Osteocyte (in vitro differentiated cells): Measurements from ENCODE around the gene BTRC. TPM values are rescaled to one million over a fixed set of nuclear protein-coding genes. Genes with fewer than 3 reads are reported as not detected.

Experiments used
- DNase-seq: peaks from one replicate; pipeline ENCODE4 v3.0.0; 2021; ENCODE audit warnings: mixed read lengths; ENCODE audit not compliant: unreplicated experiment; ENCODE audit errors: extremely low spot score
- H3K27ac Mint-ChIP-seq: one replicate; pipeline ENCODE4 v1.8.0; 2021; ENCODE audit warnings: mild to moderate bottlenecking, mixed read lengths; ENCODE audit not compliant: unreplicated experiment
- H3K27me3 Mint-ChIP-seq: one replicate; pipeline ENCODE4 v1.8.0; 2021; ENCODE audit warnings: mixed read lengths; ENCODE audit not compliant: unreplicated experiment
- H3K36me3 Mint-ChIP-seq: one replicate; pipeline ENCODE4 v1.8.0; 2021; ENCODE audit warnings: mixed read lengths; ENCODE audit not compliant: unreplicated experiment
- H3K4me1 Mint-ChIP-seq: one replicate; pipeline ENCODE4 v1.8.0; 2021; ENCODE audit warnings: mixed read lengths; ENCODE audit not compliant: unreplicated experiment
- H3K4me3 Mint-ChIP-seq: one replicate; pipeline ENCODE4 v1.8.0; 2021; ENCODE audit warnings: mild to moderate bottlenecking, moderate library complexity, mixed read lengths; ENCODE audit not compliant: unreplicated experiment
- H3K9me3 Mint-ChIP-seq: one replicate; pipeline ENCODE4 v1.8.0; 2021; ENCODE audit warnings: mixed read lengths; ENCODE audit not compliant: unreplicated experiment
- total RNA-seq: library from RNA; stranded (reverse); gene quantifications from 2 replicates; pipeline ENCODE4 v1.2.1, GENCODE V29; 2021
- TF ChIP-seq, protein P1 (sequence below): fragments of 200-600 bp; sonication (generic); IDR thresholded peaks from 2 replicates; pipeline ENCODE4 v1.5.0; 2021; ENCODE audit warnings: antibody characterized with exemption, mild to moderate bottlenecking, moderate library complexity

BTRC gene
- total RNA-seq, 1 donor from 2014 or later, result 28.9 TPM

DNA sequence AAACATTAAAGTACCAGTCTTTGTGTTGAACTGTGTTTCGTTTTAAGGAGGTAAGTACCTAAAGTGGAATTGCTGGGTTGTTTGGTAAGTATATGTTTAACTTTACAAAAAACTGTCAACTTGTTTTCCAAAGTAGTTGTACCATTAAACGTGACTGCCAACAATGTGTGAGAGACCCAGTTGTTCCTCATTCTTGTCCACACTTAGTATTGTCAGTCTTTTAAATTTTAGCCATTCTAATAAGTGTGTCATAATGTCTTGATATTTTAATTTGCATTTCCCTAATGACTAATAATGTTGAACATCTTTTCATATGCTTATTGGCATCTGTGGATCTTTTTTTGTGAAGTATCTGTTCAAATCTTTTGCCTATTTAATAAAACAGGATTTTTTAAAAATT is 159.8 kb downstream of the BTRC start:
- no peak overlapping the region for H3K27ac Mint-ChIP-seq
- H3K4me3 Mint-ChIP-seq, result no peak overlapping the region
- H3K27me3 Mint-ChIP-seq, result no peaks in the 10 kb centered on the region
- H3K4me1 Mint-ChIP-seq, result no peaks in the 10 kb centered on the region
- no peak for DNase-seq
- TF ChIP-seq, protein P1, sequence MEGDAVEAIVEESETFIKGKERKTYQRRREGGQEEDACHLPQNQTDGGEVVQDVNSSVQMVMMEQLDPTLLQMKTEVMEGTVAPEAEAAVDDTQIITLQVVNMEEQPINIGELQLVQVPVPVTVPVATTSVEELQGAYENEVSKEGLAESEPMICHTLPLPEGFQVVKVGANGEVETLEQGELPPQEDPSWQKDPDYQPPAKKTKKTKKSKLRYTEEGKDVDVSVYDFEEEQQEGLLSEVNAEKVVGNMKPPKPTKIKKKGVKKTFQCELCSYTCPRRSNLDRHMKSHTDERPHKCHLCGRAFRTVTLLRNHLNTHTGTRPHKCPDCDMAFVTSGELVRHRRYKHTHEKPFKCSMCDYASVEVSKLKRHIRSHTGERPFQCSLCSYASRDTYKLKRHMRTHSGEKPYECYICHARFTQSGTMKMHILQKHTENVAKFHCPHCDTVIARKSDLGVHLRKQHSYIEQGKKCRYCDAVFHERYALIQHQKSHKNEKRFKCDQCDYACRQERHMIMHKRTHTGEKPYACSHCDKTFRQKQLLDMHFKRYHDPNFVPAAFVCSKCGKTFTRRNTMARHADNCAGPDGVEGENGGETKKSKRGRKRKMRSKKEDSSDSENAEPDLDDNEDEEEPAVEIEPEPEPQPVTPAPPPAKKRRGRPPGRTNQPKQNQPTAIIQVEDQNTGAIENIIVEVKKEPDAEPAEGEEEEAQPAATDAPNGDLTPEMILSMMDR, result no peak
- H3K9me3 Mint-ChIP-seq, result no peaks in the 10 kb centered on the region
- H3K36me3 Mint-ChIP-seq, result no peaks in the 10 kb centered on the region

GRCh38 chr10:101525848-101526247 is 171.9 kb downstream of the BTRC start:
- Mint-ChIP-seq H3K27ac (no peak overlapping the region), H3K4me3 (no peak overlapping the region), H3K36me3 (peaks cover 3% of the 10 kb centered on the region), H3K27me3 (no peaks in the 10 kb centered on the region), H3K9me3 (no peaks in the 10 kb centered on the region), H3K4me1 (no peaks in the 10 kb centered on the region)
- DNase-seq, result no peak
- TF ChIP-seq, protein P1, result no peak

DNA sequence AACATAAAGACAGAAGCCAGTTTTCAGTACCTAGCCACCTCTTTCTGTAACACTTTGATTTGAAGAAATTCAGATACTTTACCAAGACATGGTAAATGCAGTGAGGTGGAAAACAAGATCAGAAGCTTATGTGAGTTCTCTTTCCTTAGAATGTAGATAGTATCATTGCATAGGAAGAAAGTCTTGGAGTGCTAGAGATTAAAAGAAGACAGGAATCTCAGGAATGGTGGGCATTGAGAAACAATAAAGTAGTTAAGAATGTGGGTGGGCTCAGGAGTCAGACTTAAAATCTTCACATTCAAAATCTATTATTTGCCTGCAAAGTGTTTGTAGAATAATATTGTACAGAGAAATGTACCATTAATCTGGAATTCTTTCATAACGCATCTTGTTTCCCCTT is 175.2 kb downstream of the BTRC start:
- TF ChIP-seq, protein P1, result no peak
- H3K36me3 Mint-ChIP-seq, result peaks cover 13% of the 10 kb centered on the region
- H3K4me1 Mint-ChIP-seq, result no peaks in the 10 kb centered on the region
- H3K27ac Mint-ChIP-seq, result no peak overlapping the region
- H3K4me3 Mint-ChIP-seq, result no peak overlapping the region
- H3K27me3 Mint-ChIP-seq, result no peaks in the 10 kb centered on the region
- H3K9me3 Mint-ChIP-seq, result no peaks in the 10 kb centered on the region
- DNase-seq, result no peak

GRCh38 chr10:101529725-101530553 is 176.0 kb downstream of the BTRC start:
- Mint-ChIP-seq H3K4me3 (no peak overlapping the region), H3K27me3 (no peaks in the 10 kb centered on the region), H3K9me3 (no peaks in the 10 kb centered on the region), H3K27ac (no peak overlapping the region), H3K4me1 (no peaks in the 10 kb centered on the region), H3K36me3 (peaks cover 16% of the 10 kb centered on the region)
- no peak for DNase-seq
- TF ChIP-seq, protein P1, result no peak

- DNase-seq, result no peak
- Mint-ChIP-seq H3K4me1 (no peaks in the 10 kb centered on the region), H3K36me3 (peaks cover 44% of the 10 kb centered on the region), H3K9me3 (no peaks in the 10 kb centered on the region), H3K4me3 (no peak overlapping the region), H3K27ac (no peak overlapping the region), H3K27me3 (no peaks in the 10 kb centered on the region)
- TF ChIP-seq, protein P1, result no peak
Observed at GRCh38 chr10:101535949-101536348, 182.0 kb downstream of the BTRC start.
